Smooth muscle cell (in vitro differentiated cells): ENCODE measurements around the gene DBNDD2. TPM values are rescaled to one million over a fixed set of nuclear protein-coding genes. Genes with fewer than 3 reads are reported as not detected.
A peak's percentile ranks its signal among the peaks of the same experiment; 100 is the strongest.

Experiments used
- DNase-seq: peaks from one replicate; lab custom pipeline; 2025; ENCODE audit not compliant: unreplicated experiment; lab: John Stamatoyannopoulos, UW
- H2AFZ ChIP-seq: fragments of 200-600 bp; sonication (generic); 2 replicates; pipeline ENCODE4 v1.6.0; 2016; ENCODE audit warnings: antibody characterized with exemption, low read depth, mild to moderate bottlenecking
- H3F3A ChIP-seq: fragments of 200-600 bp; sonication (generic); 2 replicates; pipeline ENCODE4 v1.6.0; 2017; ENCODE audit warnings: antibody characterized with exemption, low read depth
- H3K27ac ChIP-seq: fragments of 200-600 bp; sonication (generic); 2 replicates; pipeline ENCODE4 v1.5.1; 2016; ENCODE audit warnings: low read depth, mild to moderate bottlenecking
- H3K27me3 ChIP-seq: fragments of 200-600 bp; sonication (generic); 2 replicates; pipeline ENCODE4 v1.6.1; 2016; ENCODE audit warnings: low read depth, mild to moderate bottlenecking
- H3K36me3 ChIP-seq: fragments of 200-600 bp; sonication (generic); 2 replicates; pipeline ENCODE4 v1.5.1; 2016; ENCODE audit warnings: low read depth
- H3K4me1 ChIP-seq: fragments of 200-600 bp; sonication (generic); 2 replicates; pipeline ENCODE4 v1.5.1; 2016; ENCODE audit warnings: low read depth
- H3K4me2 ChIP-seq: fragments of 200-600 bp; sonication (generic); 2 replicates; pipeline ENCODE4 v1.6.0; 2016; ENCODE audit warnings: mild to moderate bottlenecking
- H3K4me3 ChIP-seq: fragments of 200-600 bp; sonication (generic); 2 replicates; pipeline ENCODE4 v1.5.1; 2016; ENCODE audit warnings: mild to moderate bottlenecking
- H3K79me2 ChIP-seq: fragments of 200-600 bp; sonication (generic); 2 replicates; pipeline ENCODE4 v1.6.0; 2016; ENCODE audit warnings: low read depth, mild to moderate bottlenecking
- H3K9ac ChIP-seq: fragments of 200-600 bp; sonication (generic); 2 replicates; pipeline ENCODE4 v1.6.0; 2016; ENCODE audit warnings: low read depth
- H3K9me3 ChIP-seq: fragments of 200-600 bp; sonication (generic); replicated peaks from 2 replicates; pipeline ENCODE4 v1.5.1; 2016; ENCODE audit warnings: low read depth
- H4K20me1 ChIP-seq: fragments of 200-600 bp; sonication (generic); 2 replicates; pipeline ENCODE4 v1.6.0; 2016; ENCODE audit warnings: low read depth
- WGBS: methylation state at CpG from one replicate; pipeline ENCODE4 v1.1.7; 2016; ENCODE audit warnings: low lambda C conversion rate; 5-methylcytosine and 5-hydroxymethylcytosine counted together
- polyA plus RNA-seq: library from polyadenylated mRNA; unstranded; fragments of >200 nt; fragmentation: Nextera tagmentation; extraction: Ambion mirVana; gene quantifications from 2 replicates; pipeline ENCODE4 v1.2.1, GENCODE V29; 2016
- total RNA-seq: library from RNA; depleted of rRNA; stranded (reverse); fragments of >200 nt; gene quantifications from 2 replicates; pipeline ENCODE4 v1.2.3, GENCODE V29; 2014
- TF ChIP-seq, protein P1 (sequence below): fragments of 200-600 bp; sonication (generic); IDR thresholded peaks from 2 replicates; pipeline ENCODE4 v1.5.1; 2017; ENCODE audit warnings: borderline replicate concordance, mild to moderate bottlenecking, antibody characterized with exemption; ENCODE audit not compliant: insufficient read depth, poor library complexity, severe bottlenecking

Gene DBNDD2
- total and polyA plus RNA-seq, 2 experiments from 2014 or later, result 2.9 to 6.4 TPM

DNA sequence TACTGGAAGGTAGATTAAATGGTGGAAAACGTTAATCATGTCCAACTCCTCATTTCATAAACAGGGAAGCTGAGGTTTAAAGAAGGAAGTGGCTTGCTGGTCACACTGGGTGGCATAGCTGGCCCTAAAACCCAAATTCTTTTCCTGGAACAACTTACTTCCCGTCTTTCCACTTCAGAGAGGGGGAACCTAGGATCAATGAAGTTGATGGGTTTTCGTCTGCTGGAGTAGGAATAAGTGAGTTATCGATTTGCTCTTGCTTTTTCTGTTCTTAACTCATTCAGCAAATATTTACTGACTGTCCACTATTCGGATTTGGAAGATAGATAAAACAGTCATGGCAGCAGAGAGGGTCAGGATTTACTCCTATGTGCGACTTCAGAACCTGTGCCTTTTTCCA, 46.3 kb upstream of the DBNDD2 start:
- 94% methylated on average over 6 of the region's 6 CpGs for WGBS
- Histone ChIP-seq H3K4me1 (peaks cover 26% of the 10 kb centered on the region), H3K4me3 (no peak overlapping the region), H3K9ac (no peak overlapping the region), H3F3A (peaks cover 8% of the 10 kb centered on the region), H4K20me1 (no peaks in the 10 kb centered on the region), H3K4me2 (no peak overlapping the region), H3K36me3 (no peaks in the 10 kb centered on the region), H3K9me3 (no peaks in the 10 kb centered on the region), H2AFZ (no peak overlapping the region), H3K79me2 (peaks cover 7% of the 10 kb centered on the region), H3K27me3 (no peaks in the 10 kb centered on the region), H3K27ac (no peak overlapping the region)
- no peak for DNase-seq
- TF ChIP-seq, protein P1, sequence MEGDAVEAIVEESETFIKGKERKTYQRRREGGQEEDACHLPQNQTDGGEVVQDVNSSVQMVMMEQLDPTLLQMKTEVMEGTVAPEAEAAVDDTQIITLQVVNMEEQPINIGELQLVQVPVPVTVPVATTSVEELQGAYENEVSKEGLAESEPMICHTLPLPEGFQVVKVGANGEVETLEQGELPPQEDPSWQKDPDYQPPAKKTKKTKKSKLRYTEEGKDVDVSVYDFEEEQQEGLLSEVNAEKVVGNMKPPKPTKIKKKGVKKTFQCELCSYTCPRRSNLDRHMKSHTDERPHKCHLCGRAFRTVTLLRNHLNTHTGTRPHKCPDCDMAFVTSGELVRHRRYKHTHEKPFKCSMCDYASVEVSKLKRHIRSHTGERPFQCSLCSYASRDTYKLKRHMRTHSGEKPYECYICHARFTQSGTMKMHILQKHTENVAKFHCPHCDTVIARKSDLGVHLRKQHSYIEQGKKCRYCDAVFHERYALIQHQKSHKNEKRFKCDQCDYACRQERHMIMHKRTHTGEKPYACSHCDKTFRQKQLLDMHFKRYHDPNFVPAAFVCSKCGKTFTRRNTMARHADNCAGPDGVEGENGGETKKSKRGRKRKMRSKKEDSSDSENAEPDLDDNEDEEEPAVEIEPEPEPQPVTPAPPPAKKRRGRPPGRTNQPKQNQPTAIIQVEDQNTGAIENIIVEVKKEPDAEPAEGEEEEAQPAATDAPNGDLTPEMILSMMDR, result no peak

DNA sequence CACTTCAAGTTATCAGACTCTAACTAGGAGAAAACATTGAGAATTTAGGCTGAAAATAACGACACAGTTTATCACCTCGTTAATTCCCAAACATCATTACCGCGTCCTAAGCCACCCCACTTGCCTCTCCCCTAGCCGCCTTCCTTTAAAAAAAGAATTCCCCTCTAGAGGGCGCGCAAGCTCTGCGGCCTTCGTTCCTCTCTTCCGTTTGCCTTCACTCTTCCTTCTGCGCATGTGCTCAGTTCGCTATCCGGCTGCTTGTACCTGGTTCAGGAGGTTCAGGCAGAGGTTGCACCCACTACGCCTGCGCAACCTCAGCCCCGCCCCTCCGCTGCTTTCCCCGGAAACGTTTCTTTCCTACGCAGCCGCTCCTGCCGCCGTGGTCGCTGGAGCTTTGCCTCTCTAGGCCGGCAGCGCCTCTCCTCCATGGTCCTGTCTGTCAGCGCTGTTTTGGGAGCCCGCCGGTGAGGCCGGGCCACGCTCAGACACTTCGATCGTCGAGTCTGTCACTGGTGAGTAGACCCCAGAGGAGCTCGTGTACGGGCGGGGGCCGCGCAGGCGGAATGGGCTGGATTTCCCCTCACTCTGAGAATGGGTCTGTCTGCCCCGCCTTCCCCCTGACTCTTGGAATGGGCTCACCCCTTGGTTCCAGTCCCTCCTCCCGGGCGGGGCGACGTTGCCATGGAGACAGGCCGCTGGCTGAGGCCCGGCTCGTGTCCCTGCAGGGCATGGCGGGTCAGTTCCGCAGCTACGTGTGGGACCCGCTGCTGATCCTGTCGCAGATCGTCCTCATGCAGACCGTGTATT, 45.1 kb upstream of the DBNDD2 start, which contains the start of gene SYS1:
Gene SYS1, plus strand, starts transcription at position 353 of the 807 bp plus-strand sequence. Its CDS starts 376 bp downstream, at position 729.
- TF ChIP-seq, protein P1, result peak; percentile 71
- Histone ChIP-seq H4K20me1 (no peaks in the 10 kb centered on the region), H3K4me2 (peak within 1 kb of the TSS; percentile 93), H3K4me1 (peaks cover 22% of the 10 kb centered on the region), H3K27me3 (no peaks in the 10 kb centered on the region), H3K9ac (peak within 1 kb of the TSS; percentile 94), H3K9me3 (no peaks in the 10 kb centered on the region), H3K27ac (peak within 1 kb of the TSS; percentile 94), H3K36me3 (no peaks in the 10 kb centered on the region), H2AFZ (peak within 1 kb of the TSS; percentile 79), H3F3A (peaks cover 7% of the 10 kb centered on the region), H3K79me2 (peaks cover 7% of the 10 kb centered on the region), H3K4me3 (peak within 1 kb of the TSS; percentile 83)
- peak; percentile 99 for DNase-seq
- under 1% methylated on average over 55 of the region's 55 CpGs for WGBS

GRCh38 chr20:45363611-45364492, 44.2 kb upstream of the DBNDD2 start:
- no peak for DNase-seq
- H3K27me3 ChIP-seq, result no peaks in the 10 kb centered on the region
- no peaks in the 10 kb centered on the region for H4K20me1 ChIP-seq
- peak overlapping the region; percentile 93 for H3K4me2 ChIP-seq
- H3K9ac ChIP-seq, result peak overlapping the region; percentile 94
- H3K9me3 ChIP-seq, result no peaks in the 10 kb centered on the region
- 32% methylated on average over 23 of the region's 23 CpGs for WGBS
- H3K4me1 ChIP-seq, result peaks cover 19% of the 10 kb centered on the region
- no peaks in the 10 kb centered on the region for H3K36me3 ChIP-seq
- H3K27ac ChIP-seq, result peak overlapping the region; percentile 94
- H3K79me2 ChIP-seq, result peaks cover 7% of the 10 kb centered on the region
- peak overlapping the region; percentile 83 for H3K4me3 ChIP-seq
- H3F3A ChIP-seq, result peaks cover 3% of the 10 kb centered on the region
- TF ChIP-seq, protein P1, result no peak
- H2AFZ ChIP-seq, result no peak overlapping the region
